ENCODE measurements around the gene SPACA7.

DNA sequence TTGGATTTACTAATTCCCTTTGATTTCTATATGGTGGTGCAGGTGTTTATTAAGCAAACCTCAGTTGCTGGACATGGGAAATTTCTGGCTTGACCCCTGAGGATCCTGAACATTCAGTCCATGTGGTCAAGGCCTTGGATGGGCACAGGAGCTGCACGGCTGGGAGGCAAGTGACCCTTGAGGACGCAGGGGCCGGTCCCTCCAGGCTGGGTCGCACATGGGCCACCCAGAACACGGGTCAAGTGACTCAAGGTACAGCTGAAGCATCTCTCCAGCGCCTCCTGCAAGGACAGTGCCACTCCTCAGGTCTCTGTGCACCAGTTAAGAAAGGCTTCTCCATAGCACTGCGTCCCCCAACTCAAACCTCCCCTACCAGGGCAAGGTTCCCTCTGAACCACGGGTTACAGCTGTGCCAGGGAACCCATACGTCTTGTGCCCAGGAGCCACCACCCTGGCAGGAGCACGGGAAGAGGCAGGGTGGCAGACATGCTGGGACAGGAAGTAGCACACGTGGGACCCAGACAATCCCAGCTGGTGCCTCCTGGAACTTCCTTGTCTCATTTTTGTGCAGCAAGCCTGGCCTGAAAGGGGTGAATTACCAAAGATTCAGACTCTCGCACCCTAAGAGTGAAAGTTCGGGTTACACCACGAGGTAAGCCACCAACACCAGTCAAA, 93.1 kb downstream of the SPACA7 start:
- TF ChIP-seq SUZ12 (IDR thresholded peaks at IDR 0.05; ENCODE audit: extremely low read depth, insufficient read depth, insufficient read length) (no peak), ZNF274 (IDR thresholded peaks at IDR 0.05; ENCODE audit: low read depth, low read length) (no peak)
